HEK293 (cell line): Measurements from ENCODE around the gene SNORC.

Experiments used
- IKZF3 ChIP-seq: fragments of 450-650 bp; IDR thresholded peaks from 2 replicates; pipeline ENCODE4 v1.5.0; 2018; ENCODE audit warnings: missing biosample characterization, mild to moderate bottlenecking, missing genetic modification characterization, moderate library complexity
- KLF16 ChIP-seq: fragments of 450-650 bp; formaldehyde crosslinking; IDR thresholded peaks from 2 replicates; pipeline ENCODE4 v1.5.1; 2017; ENCODE audit warnings: missing biosample characterization, missing genetic modification characterization
- MEIS1 ChIP-seq: sonication (generic); formaldehyde crosslinking; IDR thresholded peaks from 2 replicates; pipeline ENCODE4 v1.8.1; 2022; ENCODE audit warnings: missing genetic modification reagents, mild to moderate bottlenecking, borderline replicate concordance
- PRDM10 ChIP-seq: fragments of 450-650 bp; formaldehyde crosslinking; IDR thresholded peaks from 2 replicates; pipeline ENCODE4 v1.5.1; 2016; ENCODE audit warnings: missing biosample characterization, missing genetic modification characterization
- SETDB1 ChIP-seq: IDR thresholded peaks from one replicate; pipeline ENCODE4 v1.6.1; 2017; ENCODE audit warnings: mild to moderate bottlenecking, low read length, moderate library complexity, mixed read lengths; ENCODE audit not compliant: insufficient read length
- YY1 ChIP-seq: fragments of 450-650 bp; formaldehyde crosslinking; IDR thresholded peaks from 2 replicates; pipeline ENCODE4 v1.5.1; 2018; ENCODE audit warnings: missing biosample characterization, missing genetic modification characterization
- ZEB2 ChIP-seq: fragments of 450-650 bp; formaldehyde crosslinking; IDR thresholded peaks from 2 replicates; pipeline ENCODE4 v1.5.1; 2016; ENCODE audit warnings: missing biosample characterization, missing genetic modification characterization
- ZNF169 ChIP-seq: fragments of 450-650 bp; formaldehyde crosslinking; IDR thresholded peaks from 2 replicates; pipeline ENCODE4 v1.5.1; 2016; ENCODE audit warnings: missing biosample characterization, missing genetic modification characterization
- ZNF274 ChIP-seq, 2 experiments: fragments of 200-500 bp in 1 of 2; fragments of 450-650 bp in 1 of 2; sonication (Bioruptor generic) in 1 of 2; formaldehyde crosslinking in 1 of 2; IDR thresholded peaks; 2 replicates each; pipeline versions ENCODE4 v1.5.1 to v1.6.1; 2014 to 2016; ENCODE audit warnings: borderline replicate concordance in 1 of 2, inconsistent platforms in 1 of 2, low read length in 1 of 2, missing biosample characterization in 1 of 2, missing genetic modification characterization in 1 of 2
- TF ChIP-seq, protein P1 (sequence below): fragments of 450-650 bp; formaldehyde crosslinking; IDR thresholded peaks from 2 replicates; pipeline ENCODE4 v1.5.1; 2016; ENCODE audit warnings: missing biosample characterization, missing genetic modification characterization, low read depth
- TF ChIP-seq, protein P2 (sequence below): fragments of 450-650 bp; formaldehyde crosslinking; IDR thresholded peaks from 2 replicates; pipeline ENCODE4 v1.5.1; 2016; ENCODE audit warnings: missing biosample characterization, missing genetic modification characterization, low read depth

DNA sequence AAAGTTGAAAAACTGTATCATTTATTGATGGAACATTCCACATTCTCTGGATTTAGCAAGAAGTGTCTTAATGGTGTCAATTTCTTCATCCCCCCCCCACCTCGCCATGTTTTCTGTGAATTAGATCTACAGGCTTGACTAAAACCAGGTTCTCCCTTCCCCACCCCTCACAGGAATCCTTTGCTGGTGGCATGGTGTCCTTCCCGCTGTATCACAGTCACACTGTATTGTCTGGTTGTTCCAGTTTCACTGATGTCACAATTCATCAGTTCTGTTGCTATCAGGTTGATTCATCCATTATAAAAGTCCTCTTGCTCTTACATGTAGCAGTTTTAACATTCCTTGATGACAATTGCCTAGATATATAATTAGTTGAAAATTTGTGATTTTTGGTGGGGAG is 6.1 kb upstream of the SNORC start:
- no peak for TF ChIP-seq PRDM10 (tag by site-specific recombination)
- TF ChIP-seq SETDB1: no peak
- no peak for TF ChIP-seq ZEB2 (tag by site-specific recombination)
- TF ChIP-seq KLF16 (tag by site-specific recombination): no peak
- TF ChIP-seq ZNF274 (IDR thresholded peaks at IDR 0.05; ENCODE audit: low read length): no peak
- TF ChIP-seq ZNF274 (tag by site-specific recombination; IDR thresholded peaks at IDR 0.05; ENCODE audit: borderline replicate concordance): no peak
- no peak for TF ChIP-seq YY1 (tag by site-specific recombination)
- no peak for TF ChIP-seq ZNF169
- no peak for TF ChIP-seq IKZF3 (tag by site-specific recombination)
- TF ChIP-seq, protein P1, sequence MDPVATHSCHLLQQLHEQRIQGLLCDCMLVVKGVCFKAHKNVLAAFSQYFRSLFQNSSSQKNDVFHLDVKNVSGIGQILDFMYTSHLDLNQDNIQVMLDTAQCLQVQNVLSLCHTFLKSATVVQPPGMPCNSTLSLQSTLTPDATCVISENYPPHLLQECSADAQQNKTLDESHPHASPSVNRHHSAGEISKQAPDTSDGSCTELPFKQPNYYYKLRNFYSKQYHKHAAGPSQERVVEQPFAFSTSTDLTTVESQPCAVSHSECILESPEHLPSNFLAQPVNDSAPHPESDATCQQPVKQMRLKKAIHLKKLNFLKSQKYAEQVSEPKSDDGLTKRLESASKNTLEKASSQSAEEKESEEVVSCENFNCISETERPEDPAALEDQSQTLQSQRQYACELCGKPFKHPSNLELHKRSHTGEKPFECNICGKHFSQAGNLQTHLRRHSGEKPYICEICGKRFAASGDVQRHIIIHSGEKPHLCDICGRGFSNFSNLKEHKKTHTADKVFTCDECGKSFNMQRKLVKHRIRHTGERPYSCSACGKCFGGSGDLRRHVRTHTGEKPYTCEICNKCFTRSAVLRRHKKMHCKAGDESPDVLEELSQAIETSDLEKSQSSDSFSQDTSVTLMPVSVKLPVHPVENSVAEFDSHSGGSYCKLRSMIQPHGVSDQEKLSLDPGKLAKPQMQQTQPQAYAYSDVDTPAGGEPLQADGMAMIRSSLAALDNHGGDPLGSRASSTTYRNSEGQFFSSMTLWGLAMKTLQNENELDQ (tag by site-specific recombination): no peak
- TF ChIP-seq MEIS1 (CRISPR knock-in tag): no peak
- TF ChIP-seq, protein P2, sequence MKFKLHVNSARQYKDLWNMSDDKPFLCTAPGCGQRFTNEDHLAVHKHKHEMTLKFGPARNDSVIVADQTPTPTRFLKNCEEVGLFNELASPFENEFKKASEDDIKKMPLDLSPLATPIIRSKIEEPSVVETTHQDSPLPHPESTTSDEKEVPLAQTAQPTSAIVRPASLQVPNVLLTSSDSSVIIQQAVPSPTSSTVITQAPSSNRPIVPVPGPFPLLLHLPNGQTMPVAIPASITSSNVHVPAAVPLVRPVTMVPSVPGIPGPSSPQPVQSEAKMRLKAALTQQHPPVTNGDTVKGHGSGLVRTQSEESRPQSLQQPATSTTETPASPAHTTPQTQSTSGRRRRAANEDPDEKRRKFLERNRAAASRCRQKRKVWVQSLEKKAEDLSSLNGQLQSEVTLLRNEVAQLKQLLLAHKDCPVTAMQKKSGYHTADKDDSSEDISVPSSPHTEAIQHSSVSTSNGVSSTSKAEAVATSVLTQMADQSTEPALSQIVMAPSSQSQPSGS: no peak
